Glomerular endothelial cell (primary cell): Measurements from ENCODE around the gene ZNF804A. TPM values are rescaled to one million over a fixed set of nuclear protein-coding genes. Genes with fewer than 3 reads are reported as not detected.
"Not testable (repeated sequence)": the region's sequence is repeated elsewhere in the genome, so short reads cannot be mapped to it uniquely, and the experiment has no call there.

Source experiments
- DNase-seq: peaks from one replicate; pipeline ENCODE4 v3.0.0-alpha.2; 2011; ENCODE audit warnings: low read depth, low spot score; ENCODE audit errors: extremely low read depth
- total RNA-seq: library from RNA; depleted of rRNA; stranded (reverse); fragments of >200 nt; gene quantifications from 2 replicates; pipeline ENCODE4 v1.2.3, GENCODE V29; 2015

Gene ZNF804A
- total RNA-seq, 1 donor from 2014 or later = 0.82 TPM

DNA sequence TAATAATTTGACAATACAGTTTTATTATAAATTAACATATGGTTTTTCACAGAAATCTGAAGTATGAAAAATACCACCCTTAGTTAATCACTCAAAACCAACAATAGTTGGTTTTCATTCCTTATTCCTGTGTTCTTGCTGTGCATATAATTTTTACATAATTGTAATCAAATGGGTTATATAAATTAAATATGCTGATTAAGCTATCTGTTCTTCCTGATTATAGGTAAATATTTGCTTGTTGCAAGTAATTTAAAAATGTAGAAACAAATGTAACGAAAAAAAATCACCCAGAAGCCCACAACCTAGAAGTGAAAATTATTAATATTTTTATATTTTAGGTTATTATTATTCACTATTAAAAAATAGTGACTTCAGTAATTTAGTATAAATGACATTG lies 98.3 kb downstream of the ZNF804A start:
- DNase-seq = no peak

DNA sequence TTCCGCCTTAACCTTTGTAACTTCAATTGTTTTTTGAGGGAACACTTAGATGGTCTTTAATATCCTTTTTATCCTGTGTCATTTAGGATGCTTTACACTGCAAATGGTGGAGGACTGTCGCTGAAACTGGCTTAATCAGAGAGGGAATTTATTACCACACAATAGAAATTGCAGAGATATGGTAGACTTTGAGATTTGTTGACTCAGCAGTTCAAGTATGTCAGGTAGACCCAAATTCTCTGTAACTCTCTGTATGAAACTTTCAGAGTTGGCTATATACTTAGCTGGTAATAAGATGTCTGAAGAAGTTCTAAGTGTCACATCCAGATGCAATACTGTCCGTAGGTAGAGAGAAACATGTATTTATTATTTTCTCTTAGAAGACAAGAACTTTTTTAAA lies 100.1 kb downstream of the ZNF804A start:
- DNase-seq = no peak

DNA sequence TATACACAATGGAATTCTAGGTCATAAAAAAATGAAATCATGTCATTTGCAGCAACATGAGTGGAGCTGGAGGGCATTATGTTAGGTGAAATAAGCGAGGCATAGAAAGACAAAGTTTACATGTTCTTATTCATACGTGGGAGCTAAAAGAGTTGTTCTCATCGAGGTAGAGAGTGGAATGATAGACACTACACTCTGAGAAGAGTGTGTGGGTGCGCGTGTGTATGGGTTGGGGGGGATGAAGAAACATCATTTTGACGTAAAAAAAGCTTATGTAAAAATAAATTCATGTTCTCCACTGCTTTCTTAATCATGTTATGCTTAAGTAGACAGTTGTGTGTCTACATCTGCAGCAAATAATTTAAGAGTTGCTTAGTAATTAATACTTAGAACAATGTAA lies 123.6 kb downstream of the ZNF804A start:
- DNase-seq = no peak

DNA sequence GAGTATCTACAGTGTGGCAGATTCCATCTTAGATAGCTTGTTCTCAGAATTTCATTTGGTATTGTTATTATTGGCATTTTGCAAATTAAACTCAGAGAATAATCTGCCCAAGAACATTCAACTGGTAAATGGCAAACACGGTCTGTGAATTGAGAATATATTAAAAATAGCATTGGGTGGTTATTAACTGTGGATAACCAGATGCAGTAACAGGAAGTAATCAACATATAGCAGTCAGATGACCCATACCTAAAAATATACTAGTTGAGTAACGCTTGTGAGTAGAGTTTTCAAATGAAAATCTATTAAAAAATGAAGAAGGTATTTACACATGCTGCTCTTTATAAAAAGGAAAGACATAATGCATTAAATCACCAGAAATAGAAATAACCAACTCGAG lies 129.5 kb downstream of the ZNF804A start:
- DNase-seq = no peak

DNA sequence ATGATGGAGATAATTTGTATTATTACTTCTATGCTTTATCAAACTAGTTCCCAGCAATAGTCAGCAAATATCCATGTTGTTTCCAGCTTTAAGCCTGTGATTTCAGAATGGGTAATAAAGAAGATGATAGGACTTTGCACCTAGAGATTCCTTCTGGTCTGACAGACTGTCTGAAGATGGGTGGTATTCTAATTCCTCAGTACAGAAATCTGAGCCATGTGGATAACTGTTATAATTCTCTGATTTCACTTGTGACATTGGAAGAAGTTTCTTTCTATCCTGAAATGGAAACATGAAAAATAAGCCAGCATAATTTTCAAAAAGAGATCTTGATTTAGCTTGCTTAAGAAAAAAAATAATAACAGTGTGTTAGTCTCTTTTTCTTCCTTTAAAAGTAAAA lies 130.1 kb downstream of the ZNF804A start:
- DNase-seq = no peak

DNA sequence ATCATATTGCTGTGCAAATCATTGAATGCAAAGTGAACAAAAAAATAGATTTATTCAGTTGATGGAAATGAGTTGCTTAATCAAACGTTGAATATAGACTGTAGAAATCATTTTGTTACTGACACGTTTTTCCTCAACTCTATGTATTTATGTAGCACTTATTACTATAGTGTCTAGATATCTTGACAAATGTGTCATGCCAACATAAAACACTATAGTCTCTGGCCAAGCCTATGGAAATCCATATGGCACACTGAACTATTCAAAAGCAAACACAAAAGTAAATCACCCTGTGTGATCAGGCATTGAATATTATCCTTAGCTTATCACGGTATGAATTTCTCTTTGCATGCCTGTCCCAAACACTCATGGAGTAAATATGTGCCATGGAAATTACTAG lies 131.3 kb downstream of the ZNF804A start:
- DNase-seq = no peak

DNA sequence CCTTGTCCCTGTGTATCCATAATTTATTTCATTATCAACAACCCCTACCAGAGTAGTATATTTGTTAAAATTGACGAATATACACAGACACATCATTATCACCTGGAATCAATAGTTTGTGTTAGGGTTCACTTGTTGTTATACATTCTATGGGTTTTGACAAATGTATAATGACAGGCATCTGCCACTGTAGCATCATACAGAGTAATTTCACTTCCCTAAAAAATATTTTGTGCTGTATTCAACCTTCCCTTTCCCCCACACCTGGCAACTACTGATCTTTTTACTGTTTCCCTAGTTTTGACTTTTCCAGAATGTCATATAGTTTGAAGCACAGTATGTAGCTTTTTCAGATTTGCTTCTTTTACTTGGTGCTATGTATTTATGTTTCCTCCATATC lies 132.0 kb downstream of the ZNF804A start:
- DNase-seq = no peak

DNA sequence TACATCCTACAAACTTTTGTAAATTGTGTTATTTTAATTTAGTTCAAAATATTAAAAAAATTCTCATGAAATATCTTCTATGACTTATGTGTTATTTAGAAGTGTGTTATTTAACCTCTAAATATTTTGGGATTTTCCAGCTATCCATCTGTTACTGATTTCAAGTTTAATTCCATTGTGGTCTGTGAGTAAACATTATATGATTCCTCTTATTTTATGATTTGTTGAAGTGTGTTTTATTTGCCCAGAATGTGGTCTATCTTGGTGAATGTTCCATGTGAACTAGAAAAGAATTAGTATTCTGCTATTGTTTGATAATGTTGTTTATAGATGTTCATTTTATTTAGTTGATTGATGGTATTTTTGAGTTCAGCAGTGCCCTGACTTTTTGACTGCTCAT lies 136.0 kb downstream of the ZNF804A start:
- no peak for DNase-seq

DNA sequence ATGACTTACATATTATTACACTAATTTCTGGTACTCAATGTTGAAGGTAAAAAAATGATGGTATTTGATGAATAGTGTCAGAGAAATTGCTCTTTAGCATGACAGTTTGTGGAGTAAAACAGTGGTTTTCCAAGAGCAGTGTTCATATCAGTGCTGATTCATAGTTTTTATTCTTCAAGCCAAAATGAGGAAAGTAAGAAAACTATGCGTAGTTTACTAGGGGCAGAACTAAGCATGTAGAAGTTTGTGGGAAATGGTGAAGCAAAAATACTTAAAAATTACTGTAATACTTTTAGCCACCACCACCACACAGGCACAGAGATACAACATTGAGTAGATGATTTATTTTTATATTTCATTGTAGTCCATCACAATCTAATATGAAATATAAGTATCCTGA lies 137.3 kb downstream of the ZNF804A start:
- DNase-seq = no peak

DNA sequence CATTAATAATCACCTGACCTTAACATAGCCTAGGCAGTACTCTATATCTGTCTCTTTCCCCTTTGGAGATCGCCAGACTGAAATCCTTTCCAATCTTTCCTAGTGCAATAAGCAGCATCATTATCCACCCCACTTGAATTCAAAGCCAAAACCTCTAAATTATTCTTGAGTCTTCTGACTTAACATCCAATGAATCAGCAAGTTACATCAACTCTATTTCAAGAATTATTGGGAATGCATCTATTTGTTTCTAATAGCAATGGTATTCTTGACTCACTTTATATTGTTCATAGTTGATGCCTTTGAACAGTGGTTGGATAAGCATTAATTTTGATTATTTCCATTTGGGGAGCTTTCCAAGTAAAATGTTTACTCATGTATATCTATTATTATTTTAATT lies 144.8 kb downstream of the ZNF804A start:
- DNase-seq = no peak

DNA sequence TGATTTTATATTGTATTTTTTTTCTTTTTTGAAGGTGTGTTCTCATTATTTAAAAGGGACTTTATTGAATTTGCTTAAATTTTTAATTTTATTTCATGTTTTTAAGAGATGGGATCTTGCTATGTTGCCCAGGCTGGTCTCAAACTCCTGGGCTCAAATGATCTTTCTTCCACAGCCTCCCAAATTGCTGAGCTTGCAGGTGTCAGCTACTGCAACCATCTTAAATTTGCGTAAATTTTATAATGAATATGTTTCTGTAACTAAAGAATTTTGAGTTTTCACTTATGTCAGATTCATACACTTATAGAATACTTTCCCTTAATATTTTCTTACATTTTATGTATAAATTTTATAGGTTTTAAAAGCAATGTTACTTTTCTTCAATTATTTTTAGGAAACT lies 157.8 kb downstream of the ZNF804A start:
- no peak for DNase-seq

DNA sequence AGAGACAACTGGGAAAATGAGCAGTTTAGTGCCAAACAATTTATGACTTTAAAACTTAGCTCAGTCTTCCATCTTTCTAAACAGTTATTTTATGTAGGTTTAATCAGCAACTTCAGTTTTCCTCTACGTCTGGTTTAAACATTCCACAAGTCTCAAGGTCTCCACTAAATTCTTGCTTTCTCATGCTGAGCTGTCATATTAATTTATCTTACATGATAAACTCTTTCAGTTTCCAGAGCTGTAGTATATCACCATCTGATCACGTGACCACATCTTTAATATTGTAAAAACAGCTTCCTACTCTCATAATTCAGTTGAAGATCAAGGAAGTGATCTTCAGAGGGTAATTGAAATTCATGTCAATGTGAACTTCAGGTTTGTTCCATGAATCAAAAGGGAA lies 158.6 kb downstream of the ZNF804A start:
- DNase-seq = no peak

DNA sequence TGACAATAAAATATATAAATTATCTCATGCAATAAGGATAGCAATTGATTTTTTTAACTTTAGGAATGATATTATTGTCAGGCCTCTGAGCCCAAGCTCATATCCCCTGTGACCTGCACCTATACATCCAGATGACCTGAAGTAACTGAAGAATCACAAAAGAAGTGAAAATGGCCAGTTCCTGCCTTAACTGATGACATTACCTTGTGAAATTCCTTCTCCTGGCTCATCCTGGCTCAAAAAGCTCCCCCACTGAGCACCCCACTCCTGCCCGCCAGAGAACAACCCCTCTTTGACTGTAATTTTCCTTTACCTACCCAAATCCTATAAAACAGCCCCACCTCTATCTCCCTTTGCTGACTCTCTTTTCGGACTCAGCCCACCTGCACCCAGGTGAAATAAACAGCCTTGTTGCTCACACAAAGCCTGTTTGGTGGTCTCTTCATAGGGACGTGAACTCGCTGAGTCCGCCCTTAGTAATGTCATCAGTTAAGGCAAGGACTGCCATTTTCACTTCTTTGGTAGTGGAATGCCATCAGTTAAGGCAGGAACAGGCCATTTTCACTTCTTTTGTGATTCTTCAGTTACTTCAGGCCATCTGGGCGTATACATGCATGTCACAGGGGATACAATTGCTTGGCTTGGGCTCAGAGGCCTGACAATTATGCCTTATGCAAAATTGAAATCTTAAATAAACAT lies 161.4 kb downstream of the ZNF804A start:
- not testable (repeated sequence) for DNase-seq

DNA sequence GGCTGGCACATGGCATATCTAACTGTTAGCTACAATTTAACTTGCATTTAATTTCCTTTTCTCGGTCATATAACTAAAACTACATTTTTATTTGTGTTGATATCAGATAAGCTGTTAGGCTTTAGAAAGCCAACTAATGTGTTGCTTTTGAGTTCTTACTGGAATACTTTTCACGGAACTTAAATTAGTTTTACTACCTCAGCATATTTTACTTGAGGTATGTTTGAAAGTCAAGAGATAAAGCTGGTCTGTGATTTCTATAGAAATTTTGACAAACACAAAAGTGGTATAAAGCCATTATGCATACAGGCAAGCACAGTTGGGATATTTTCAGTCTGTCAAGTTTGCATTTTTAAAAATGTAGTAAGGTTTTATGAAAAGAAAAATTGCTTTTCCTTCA lies 162.6 kb downstream of the ZNF804A start:
- no peak for DNase-seq

DNA sequence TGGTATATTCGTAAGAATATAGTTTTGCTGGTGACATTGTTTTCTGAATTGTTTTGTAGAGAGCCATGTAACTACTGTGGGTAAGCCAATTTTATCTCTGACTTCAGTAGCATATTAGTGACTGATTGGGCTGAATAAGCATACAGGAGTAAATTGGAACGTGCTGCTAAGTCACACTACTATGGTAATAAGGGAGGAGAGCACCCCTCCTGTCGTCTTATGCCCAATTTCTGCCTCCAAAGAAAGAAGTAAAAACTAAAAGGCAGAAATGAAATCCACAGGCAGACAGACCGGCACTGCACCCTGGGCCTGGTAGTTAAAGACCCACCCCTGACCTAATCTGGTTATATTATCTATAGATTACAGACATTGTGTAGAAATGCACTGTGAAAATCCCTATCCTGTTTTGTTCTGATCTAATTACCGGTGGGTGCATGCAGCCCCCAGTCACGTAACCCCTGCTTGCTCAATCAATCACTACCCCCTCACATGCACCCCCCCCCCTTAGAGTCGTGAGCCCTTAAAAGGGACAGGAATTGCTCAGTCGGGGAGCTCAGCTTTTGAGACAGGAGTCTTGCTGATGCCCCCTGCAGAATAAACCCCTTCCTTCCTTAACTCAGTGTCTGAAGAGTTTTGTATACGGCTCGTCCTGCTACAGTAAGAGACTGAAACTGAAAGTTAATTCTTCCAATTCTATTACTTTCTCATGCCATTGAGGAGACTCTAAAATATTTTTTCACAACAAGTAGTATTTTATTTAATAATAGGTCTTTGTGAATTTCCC lies 167.0 kb downstream of the ZNF804A start:
- DNase-seq = no peak

DNA sequence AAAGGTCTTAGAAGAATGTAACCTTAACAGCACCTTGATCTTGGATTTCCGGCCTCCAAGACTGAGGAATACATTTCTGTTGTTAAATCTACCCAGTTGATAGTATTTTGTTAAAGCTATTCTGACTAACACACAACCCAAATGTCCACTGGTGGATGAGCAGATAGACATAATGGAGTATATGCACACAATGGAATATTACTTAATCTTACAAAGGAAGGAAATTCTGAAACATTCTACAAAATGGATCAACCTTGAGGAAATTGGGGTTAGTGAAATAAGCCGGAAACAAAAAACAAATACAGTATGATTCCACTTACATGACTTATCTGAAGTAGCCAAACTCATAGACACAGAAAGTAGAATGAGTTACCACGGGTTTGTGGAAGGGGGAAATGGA lies 168.7 kb downstream of the ZNF804A start:
- no peak for DNase-seq

DNA sequence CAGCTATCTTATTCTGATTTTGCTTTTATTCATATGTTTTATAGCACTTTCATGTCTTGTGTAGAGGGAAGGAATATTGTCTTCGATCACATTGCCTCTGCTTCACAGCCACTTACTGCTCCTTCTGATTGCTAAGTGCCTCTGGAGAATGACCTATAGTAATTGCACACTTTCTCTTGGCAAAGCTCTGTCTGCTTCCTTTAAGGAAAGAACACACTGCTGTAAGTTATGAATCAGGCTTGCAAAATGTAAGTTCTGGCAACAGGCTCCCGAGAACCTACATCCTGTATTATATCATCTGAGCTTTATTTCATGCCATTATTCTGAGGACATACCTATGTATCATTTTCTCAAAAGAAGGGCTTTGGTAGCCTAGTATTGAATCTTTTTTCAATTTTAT lies 170.7 kb downstream of the ZNF804A start:
- no peak for DNase-seq

DNA sequence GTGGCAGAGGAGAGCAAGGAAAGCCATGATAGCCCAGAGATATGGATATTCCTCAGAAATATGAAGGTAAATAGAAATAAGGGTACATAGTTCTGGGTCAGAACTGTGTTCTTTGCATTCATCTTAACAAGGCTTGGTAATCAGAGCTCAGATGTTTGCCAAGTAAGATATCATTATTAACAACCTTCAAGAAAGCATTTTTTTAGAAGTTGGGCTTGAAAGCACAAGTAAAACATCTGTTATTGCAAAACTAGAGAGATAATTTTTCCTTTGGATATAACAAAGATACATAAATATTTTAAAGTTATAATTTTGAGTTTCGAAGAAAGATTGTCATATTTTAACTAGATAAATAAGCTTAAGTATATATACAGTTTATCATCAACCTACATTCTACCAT lies 171.4 kb downstream of the ZNF804A start:
- no peak for DNase-seq

DNA sequence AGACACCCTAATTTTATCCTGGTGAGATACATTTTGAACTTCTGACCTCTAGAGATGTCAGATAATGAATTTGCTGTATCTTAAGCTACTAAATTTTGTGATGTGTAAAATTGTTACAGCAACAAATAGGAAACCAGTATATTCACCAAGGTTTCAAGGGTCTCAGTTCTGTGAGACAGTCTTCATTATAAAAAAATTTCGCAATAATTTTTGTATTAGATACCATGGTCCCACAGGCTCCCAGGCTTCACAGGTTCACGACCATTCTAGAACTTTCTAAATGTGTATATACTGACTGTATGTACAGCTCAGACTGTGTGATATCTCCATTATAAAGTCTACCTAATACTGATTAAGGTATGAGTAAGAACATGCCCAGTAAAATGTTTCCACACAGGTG lies 181.4 kb downstream of the ZNF804A start:
- DNase-seq = no peak

DNA sequence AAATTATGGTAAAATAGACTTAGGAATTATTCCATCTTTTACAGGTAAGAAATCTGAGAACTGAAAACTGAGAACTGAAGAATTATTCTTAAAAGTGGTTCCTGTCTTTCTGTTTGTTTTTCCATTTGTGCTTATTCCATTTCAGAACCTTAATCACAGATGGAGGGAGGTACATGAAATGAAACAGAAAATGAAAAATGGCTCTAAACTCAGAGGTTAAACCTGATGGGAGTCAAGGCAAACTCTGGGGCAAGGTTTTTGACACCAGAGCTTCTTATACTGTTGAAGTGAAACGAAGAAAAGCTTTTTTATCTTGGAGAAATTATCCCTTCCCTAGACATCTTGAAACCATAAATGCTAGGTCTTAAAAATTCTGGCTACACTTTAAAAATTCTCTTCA lies 182.1 kb downstream of the ZNF804A start:
- DNase-seq = no peak

DNA sequence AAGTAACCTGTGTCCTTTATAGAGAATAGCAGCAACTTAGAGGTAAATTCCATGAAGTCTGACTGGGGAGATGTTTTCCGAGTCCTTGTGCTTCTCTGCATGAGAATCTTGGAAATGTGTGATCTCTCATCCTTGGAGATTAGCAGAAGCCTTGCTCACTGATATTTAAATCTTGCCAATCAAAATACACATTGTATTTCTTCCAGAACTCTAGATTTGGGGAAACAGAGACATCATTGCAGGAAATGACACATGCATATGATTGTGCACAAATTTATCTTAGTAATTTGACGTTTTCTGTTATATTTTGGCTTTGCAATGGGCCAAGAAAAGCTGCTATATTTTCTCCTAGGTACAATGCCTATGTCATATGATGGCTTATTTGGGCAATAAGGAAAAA lies 182.6 kb downstream of the ZNF804A start:
- no peak for DNase-seq

DNA sequence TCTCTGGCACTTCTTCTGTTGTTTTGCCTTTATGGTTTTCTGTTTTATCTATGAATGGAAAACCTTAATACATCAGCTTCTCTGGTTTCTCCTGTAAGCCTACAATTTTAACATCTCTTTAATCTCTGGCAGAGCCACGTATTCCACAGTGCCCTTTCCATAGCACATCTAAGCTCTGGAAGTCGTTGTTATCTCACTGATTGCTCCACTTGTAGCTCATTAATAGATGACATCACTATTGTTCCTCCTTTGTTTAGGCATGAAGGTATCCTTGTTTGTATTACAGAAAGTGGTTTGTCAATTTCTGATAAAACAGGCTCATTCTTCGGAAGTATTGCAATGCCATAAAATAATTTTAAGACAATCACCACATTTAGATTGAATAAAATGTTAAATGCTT lies 185.2 kb downstream of the ZNF804A start:
- DNase-seq = no peak

DNA sequence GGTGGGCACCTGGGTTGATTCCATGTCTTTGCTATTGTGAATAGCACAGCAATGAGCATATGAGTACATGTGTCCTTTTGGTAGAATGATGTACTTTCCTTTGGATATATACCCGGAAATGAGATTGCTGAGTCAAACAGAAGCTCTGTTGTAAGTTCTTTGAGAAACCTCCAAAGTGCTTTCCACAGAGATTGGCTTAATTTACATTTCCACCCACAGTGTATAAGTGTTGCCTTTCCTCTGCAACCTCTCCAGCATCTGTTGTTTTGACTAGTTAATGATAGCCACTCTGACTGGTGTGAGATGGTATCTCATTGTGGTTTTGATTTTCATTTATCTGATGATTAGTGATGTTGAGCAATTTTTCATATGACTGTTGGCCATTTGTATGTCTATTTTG lies 194.8 kb downstream of the ZNF804A start:
- no peak for DNase-seq
